ENCODE results near the gene SATB1.

SATB1 gene

GRCh38 chr3:18302517-18302916 lies 122.6 kb downstream of the SATB1 start:
- no peak for TF ChIP-seq CTCF (conservative IDR thresholded peaks at IDR 0.05; ENCODE audit: low read depth, low read length)

GRCh38 chr3:18301781-18302180 lies 123.4 kb downstream of the SATB1 start:
- no peak overlapping the region for H3K4me3 ChIP-seq (IDR thresholded peaks at IDR 0.05; ENCODE audit: insufficient read depth, low read depth, low read length)
- H2AFZ ChIP-seq (ENCODE audit: low read depth): no peak overlapping the region
- H3K36me3 ChIP-seq (ENCODE audit: insufficient read depth): no peaks in the 10 kb centered on the region
- TF ChIP-seq CTCF (conservative IDR thresholded peaks at IDR 0.05; ENCODE audit: low read depth, low read length): no peak
- no peaks in the 10 kb centered on the region for H3K27me3 ChIP-seq (ENCODE audit: insufficient read depth, low read depth)
- H3K9ac ChIP-seq: no peak overlapping the region
- H3K4me2 ChIP-seq: no peak overlapping the region
- no peak overlapping the region for H3K27ac ChIP-seq
- H3K79me2 ChIP-seq (ENCODE audit: insufficient read depth, low read depth): no peaks in the 10 kb centered on the region
- H4K20me1 ChIP-seq (ENCODE audit: insufficient read depth): no peaks in the 10 kb centered on the region
- no peaks in the 10 kb centered on the region for H3K4me1 ChIP-seq (ENCODE audit: low read depth, poor library complexity, severe bottlenecking)

More at GRCh38 chr3:18302517-18302916, 122.6 kb downstream of the SATB1 start:
- no peaks in the 10 kb centered on the region for H4K20me1 ChIP-seq (ENCODE audit: insufficient read depth)
- no peaks in the 10 kb centered on the region for H3K27me3 ChIP-seq (ENCODE audit: insufficient read depth, low read depth)
- no peak overlapping the region for H3K9ac ChIP-seq
- H3K36me3 ChIP-seq (ENCODE audit: insufficient read depth): no peaks in the 10 kb centered on the region
- H3K79me2 ChIP-seq (ENCODE audit: insufficient read depth, low read depth): no peaks in the 10 kb centered on the region
- H3K4me3 ChIP-seq (IDR thresholded peaks at IDR 0.05; ENCODE audit: insufficient read depth, low read depth, low read length): no peak overlapping the region
- H3K4me2 ChIP-seq: no peak overlapping the region
- no peaks in the 10 kb centered on the region for H3K4me1 ChIP-seq (ENCODE audit: low read depth, poor library complexity, severe bottlenecking)
- H2AFZ ChIP-seq (ENCODE audit: low read depth): no peak overlapping the region
- no peak overlapping the region for H3K27ac ChIP-seq

- Histone ChIP-seq H3K27me3 (ENCODE audit: insufficient read depth, low read depth) (no peaks in the 10 kb centered on the region), H3K9ac (no peak overlapping the region), H3K4me2 (no peak overlapping the region), H3K4me3 (IDR thresholded peaks at IDR 0.05; ENCODE audit: insufficient read depth, low read depth, low read length) (no peak overlapping the region), H2AFZ (ENCODE audit: low read depth) (no peak overlapping the region), H3K27ac (no peak overlapping the region), H4K20me1 (ENCODE audit: insufficient read depth) (no peaks in the 10 kb centered on the region), H3K79me2 (ENCODE audit: insufficient read depth, low read depth) (no peaks in the 10 kb centered on the region), H3K4me1 (ENCODE audit: low read depth, poor library complexity, severe bottlenecking) (no peaks in the 10 kb centered on the region), H3K36me3 (ENCODE audit: insufficient read depth) (no peaks in the 10 kb centered on the region)
- TF ChIP-seq CTCF (conservative IDR thresholded peaks at IDR 0.05; ENCODE audit: low read depth, low read length): no peak
These were observed 124.2 kb downstream of the SATB1 start for GRCh38 chr3:18300916-18301315.

- H4K20me1 ChIP-seq (ENCODE audit: insufficient read depth): no peaks in the 10 kb centered on the region
- H3K4me2 ChIP-seq: no peak overlapping the region
- H3K27ac ChIP-seq: no peak overlapping the region
- no peaks in the 10 kb centered on the region for H3K27me3 ChIP-seq (ENCODE audit: insufficient read depth, low read depth)
- H3K36me3 ChIP-seq (ENCODE audit: insufficient read depth): no peaks in the 10 kb centered on the region
- no peak overlapping the region for H2AFZ ChIP-seq (ENCODE audit: low read depth)
- H3K79me2 ChIP-seq (ENCODE audit: insufficient read depth, low read depth): no peaks in the 10 kb centered on the region
- H3K4me3 ChIP-seq (IDR thresholded peaks at IDR 0.05; ENCODE audit: insufficient read depth, low read depth, low read length): no peak overlapping the region
- TF ChIP-seq CTCF (conservative IDR thresholded peaks at IDR 0.05; ENCODE audit: low read depth, low read length): no peak
- H3K9ac ChIP-seq: no peak overlapping the region
- H3K4me1 ChIP-seq (ENCODE audit: low read depth, poor library complexity, severe bottlenecking): no peaks in the 10 kb centered on the region
These were observed 128.0 kb downstream of the SATB1 start for GRCh38 chr3:18297126-18297525.

Data from KMS-11 (cell line).